Measurements from ENCODE around the gene SORCS1.

The SORCS1 gene

DNA sequence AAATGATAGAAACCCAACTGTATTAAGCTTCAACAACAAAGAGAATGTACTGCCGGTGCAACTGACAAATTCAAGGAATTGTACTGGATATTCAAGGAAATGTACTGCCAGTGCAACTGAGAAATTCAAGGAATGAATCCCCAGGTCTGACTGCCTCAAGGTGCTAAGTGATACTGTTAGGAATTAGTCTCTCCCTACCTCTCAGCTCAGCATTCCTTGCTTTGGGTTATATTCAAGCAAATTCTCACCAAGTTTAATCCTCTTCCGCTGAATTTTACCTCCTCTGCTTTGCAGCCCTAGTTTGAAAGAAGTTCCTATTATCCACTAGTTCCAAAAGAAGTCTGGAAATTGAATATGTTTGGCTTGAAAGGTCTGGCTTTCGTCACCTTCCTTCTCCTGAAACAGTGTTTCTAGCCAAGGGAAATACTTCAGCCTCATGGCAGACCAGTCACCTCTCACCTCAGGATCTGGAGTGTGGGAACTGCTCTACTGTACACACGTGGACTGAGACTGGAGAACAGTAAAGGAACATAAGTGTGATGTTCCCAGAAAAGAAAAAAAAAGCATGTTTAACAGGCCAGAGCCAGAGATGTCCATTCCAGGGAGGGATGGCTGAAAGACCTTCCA, 60.4 kb downstream of the SORCS1 start:
- no peak for DNase-seq (ENCODE audit: low read depth)

DNA sequence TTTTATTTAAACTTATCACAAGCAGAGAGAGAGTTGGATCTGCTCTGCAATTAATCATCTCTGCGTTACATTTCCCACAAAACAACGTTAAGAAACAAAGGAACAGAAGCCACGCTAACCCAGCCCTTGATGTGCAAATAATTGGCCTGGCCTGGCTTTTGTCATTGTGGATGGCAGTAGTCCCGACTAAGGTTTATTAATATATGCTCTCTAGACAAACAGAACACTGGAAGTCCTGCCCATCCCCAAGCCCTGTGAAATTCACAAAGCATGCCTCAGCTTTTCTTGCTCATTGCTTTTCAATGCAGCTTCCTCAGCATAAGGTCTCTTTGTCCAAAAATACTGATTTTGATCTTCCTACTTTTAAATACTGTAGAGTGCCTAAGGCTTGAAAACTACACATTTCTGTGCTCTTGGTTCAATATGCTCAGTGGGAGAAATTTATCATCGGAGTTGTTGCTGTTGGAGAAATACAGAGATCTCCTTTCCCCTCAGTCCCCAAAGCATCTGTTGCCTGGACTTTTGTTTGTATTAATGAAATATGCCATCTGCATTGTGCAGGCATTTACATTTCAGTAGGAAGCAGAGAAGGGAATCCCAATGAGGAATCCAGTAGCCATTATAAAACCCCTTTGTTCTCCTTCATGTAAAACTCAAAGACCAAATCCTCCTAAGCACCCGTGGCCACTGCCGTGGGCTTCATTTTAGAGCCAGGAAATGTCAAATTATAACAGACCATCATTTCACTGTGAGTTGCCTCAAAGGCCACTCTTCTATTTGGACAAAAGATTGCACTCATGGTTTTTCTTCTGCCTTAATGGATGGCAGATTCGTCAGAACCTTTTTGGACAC, 61.1 kb downstream of the SORCS1 start:
- DNase-seq (ENCODE audit: low read depth): no peak

DNA sequence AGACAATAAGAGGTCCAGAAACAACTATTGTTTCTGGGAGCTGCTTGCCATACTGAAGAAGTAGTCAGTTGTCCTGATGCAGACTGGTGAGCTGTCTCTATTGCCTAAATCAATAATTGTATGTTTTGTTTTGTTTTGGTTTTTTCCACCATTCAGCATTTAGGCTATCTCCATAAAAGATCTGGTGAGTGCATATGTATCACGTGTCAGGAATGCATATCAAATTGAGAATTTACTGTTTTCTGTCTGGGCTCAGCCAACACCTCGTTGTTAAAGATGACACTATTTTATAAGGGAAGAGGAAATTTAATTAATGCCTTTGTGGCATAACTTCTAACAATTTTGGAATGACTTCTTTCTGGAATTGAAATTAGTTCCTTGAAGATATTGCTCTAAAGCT, 66.2 kb downstream of the SORCS1 start:
- DNase-seq (ENCODE audit: low read depth): no peak

DNA sequence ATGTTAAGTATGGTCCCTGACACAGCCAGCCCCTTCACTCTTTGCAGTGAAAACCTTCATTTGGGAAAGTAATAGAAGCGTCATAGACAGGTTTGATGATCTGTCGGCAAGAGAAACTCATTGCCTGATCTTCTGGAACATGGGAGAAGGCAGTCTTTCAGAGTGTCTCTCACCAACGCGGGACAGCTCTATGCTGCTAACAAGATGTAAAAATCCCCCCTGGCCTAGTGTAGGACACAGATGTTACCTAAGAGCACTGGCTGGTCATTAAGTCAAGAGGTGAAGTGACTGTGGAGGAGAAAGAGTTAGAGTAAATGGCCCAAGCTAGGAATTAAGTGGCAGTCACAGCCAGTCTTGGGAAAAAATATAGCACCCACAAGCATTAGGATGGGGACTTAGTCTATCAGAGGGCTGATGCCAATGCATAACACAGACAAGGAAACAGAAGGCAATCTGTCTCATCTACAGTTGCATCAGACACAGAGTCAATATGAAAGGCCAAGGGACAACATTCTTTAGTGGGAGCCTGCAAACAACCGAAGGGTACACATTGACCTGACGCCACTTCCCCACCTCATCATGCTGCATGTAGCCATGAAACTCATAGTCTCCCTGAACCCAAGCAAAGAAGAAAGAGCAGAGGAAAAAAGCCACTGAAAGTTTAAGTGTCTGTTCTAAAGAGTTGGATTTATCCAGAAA, 69.5 kb downstream of the SORCS1 start:
- DNase-seq (ENCODE audit: low read depth): no peak

DNA sequence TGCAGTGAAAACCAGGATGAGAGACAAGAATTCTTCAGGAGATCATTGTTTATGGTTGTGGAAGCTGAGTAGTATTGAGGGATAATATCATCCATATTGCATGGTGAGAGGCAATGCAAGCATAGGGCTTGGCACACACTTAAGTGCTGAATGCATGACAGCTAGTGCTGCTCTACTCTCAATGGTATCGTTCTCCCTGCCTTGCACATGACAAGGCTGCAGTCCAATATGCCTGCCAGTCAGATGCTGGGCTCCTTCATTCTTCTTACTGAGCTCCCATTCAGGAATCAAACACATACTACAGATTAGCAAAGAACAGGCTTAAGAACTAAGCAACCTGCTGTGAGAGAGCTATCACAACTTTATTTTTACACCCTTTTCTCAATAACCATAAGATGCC, 72.2 kb downstream of the SORCS1 start:
- no peak for DNase-seq (ENCODE audit: low read depth)

DNA sequence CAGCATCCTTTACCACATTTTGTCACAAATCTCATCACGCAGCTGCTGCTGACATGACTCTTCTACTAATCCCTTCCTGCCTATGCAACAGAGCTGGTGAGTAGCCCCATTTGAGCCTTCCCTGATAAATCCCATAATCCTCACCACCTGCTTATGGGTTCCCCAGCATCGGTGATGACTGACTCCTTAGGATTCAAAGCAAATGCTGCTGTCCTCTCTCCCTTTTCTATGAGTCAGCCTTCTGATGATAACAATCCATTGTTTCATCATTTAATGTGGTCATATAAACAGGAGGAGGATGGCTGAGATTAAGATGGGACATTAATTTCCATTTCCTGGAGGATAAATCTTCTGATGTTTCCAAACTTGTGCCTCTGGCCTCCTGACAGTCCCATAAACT, 73.4 kb downstream of the SORCS1 start:
- DNase-seq (ENCODE audit: low read depth): no peak

DNA sequence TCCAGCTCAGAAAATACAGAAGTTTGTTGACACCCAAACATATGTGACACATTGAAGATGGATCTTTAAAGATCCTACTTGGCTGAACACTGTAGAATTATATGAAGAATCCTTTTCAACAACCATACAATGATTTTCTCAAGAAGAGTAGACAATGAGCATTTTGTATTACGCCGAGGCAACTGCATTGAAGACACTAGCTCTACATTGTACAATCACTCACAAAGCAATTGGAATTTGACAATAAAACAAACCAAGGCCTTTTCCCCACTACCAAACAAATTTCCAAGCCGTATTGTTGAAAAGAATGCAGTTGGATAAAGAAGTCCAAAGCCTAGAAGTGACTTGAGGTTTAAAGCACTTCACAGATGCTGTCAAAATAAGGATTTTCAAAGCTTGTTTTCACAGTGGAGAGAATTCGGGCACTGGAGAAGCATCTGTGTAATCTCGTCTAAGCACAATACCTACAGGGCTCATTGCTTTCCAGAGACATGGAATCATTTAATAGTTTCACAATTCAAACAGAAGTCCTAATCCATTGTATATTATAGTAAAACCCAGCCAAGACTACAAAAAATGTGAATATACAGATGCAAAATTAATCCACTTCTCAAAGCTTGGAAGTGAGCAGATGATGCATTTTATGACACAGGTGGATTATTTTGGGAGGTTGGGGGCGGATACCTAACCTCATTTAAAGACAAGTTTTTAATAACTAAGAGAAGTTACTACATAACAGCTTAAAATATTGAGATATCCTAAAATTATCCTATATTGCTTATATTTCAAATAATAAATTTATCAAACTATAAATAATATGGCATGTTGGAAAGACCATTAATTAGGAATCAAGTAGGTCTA, 78.6 kb downstream of the SORCS1 start:
- DNase-seq (ENCODE audit: low read depth): no peak

DNA sequence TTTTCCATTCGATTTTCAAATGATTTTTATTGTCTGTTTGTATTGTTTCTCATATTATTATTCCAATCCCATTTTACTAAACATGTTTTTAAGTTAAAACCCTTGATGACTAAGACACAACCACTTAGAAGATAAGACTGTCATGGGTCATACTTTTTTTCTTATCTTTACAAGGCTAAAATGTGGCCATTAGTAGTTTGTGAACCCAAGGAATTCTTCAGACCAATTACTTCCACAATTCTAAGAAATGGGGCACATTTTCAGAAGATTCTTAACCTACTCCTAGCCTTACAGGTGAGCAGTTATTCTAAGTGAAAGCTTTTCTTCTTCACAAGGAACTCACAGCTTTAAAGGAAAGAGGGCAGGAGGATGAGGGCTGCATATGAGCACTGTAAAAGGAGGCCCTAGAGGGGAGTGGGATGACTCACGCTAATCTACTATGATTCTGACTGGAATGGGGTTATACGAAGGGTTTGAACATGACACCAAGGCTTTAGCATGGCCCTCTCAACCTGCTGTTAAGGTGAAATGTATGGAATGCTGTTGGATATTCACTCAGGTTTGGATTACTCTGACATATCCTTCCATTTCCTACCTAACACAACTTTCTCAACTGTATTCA, 81.0 kb downstream of the SORCS1 start:
- DNase-seq (ENCODE audit: low read depth): no peak

DNA sequence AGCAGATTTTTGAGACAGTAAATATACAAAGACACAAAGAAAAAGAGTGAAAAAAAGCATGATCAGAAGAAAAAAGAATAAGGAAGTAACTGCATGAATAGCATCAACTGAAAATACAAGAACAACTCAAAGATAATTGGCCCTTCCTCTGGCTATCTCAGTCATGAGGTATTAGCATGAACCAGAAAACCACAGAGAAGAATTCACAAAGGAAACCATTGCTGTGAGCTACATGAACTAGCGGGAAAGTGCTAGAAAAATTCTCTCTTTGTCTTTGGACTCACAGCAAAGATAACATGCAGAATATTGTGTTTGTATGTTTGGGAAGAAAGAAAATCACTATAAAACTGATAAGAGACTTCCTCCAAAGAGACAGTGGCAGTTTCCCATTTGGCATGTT, 82.9 kb downstream of the SORCS1 start:
- DNase-seq (ENCODE audit: low read depth): no peak

DNA sequence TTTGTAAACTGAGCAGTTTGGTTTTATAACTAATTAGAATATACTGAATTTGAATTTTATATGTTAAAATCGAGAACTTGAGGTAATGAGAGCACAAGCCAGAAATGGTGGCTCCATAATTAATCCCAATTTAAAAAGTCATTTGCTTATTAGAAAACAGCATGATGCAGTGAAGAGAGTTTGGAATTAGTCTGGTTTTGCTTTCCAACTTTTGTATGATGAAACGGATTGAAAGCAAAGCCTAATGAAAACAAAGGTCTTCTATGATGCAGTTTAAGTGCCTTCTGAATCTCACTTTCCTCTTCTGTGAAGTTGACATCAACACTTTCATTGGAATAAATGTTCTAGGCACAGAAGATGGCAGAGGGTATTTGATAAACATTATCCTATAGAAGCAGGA, 89.4 kb downstream of the SORCS1 start:
- no peak for DNase-seq (ENCODE audit: low read depth)

DNA sequence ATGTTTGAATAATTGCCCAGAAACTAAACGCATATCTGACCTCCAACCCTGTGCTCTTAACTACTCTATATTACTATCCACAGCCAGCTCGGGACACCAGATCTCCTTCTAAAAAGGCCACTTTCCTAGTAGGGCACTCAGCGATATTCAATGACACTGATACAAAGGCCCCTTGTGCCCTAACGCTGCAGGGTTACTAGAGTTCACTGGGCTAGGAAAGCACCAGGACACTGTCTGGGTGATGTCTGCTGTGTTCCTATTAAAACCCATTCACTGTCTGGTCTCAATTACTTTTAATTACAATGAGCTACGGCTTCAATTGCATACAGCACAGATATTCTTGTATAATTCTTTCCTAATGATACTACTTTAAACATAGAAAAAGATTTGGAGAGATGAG, 91.7 kb downstream of the SORCS1 start:
- DNase-seq (ENCODE audit: low read depth): no peak

DNA sequence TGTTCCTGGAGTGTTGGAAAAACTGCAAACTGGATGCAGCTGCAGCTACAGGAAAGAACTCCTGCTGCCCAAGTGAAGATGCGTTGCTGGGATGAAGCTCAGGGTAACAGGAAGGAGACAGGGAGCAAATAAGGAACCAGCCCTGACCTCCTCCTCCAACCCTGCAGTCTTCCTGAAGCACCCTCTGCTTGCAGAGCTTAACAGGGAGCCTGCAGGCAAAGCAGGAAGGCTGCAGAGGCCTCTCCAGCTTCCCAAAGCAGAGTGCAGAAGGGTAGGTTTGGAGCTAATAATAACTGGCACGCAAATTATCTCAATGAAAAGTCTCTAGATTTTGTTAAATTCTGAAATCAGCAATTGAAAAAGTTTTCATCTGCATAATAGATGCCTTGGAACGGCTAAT, 92.5 kb downstream of the SORCS1 start:
- no peak for DNase-seq (ENCODE audit: low read depth)

DNA sequence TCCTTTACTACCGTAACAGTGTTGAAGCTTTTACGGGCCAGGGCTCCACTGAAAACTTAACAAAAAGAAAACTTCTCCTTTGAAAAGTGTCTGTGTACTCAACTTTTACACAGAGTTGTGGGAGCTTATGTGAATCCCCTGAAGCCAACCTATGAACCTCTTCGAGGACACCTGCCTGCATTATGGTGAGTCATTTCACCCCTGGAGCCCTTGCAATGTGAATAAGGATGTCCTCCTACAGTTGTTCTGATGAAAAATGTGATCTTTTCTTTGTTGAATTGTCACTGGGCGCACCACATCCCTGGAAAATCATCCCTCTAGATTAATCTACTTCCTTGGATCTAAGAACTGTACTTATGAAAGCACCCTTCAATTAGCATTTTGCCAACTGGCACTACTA, 93.2 kb downstream of the SORCS1 start:
- no peak for DNase-seq (ENCODE audit: low read depth)

DNA sequence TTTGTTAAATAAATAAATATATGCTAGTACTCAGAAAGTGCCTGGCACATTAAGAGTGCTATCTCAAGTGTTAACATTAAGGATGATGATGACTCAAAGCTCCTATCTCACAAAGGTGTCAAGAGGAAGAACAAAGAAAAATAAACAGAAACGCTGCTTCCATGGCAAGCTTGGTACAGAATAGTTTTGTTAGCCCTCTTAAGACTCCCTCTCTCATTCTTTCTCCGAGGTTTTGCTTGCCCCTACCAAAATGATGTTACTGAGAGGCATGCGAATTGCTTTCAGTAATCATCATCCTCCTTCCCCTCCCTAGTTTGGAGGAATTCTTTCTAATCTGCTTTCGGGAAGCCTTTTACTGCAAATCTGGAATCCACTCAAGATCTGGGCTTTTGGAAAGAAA, 96.7 kb downstream of the SORCS1 start:
- no peak for DNase-seq (ENCODE audit: low read depth)

DNA sequence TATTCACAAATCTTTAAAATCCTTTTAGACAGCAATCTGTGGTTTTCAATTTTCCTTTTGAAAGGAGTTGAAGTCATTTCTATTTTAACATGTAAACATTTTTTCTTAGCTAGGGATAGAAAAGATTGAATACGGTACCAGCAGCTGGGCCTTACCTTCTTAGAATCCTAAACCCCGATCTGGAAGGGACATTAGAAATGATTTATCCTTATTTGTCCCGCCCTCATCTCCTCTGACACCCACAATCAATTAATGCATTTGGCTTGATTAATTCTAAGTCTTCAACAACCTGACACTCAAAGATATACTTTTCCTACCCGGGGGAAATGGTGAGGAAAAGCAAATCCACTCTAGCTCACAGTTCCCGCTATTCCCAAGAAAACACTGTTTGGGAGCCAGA, 100.4 kb downstream of the SORCS1 start:
- DNase-seq (ENCODE audit: low read depth): no peak

DNA sequence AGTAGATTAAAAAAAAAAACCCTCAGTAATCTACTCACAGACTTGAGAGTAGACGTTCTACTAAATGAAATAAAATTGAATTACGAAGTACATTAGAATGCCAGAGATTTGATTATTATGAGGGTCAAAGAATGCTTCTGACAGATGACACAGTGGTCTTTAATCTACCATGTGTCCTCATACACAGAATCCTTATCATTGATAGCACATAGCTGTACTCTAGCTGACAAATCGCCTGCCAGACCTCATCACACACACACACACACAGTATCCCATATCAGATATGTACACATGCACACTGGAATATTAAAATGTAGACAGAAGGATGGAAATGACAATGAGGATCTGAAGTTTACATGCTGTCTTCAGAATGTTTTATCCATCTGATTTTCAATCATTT, 104.6 kb downstream of the SORCS1 start:
- no peak for DNase-seq (ENCODE audit: low read depth)

DNA sequence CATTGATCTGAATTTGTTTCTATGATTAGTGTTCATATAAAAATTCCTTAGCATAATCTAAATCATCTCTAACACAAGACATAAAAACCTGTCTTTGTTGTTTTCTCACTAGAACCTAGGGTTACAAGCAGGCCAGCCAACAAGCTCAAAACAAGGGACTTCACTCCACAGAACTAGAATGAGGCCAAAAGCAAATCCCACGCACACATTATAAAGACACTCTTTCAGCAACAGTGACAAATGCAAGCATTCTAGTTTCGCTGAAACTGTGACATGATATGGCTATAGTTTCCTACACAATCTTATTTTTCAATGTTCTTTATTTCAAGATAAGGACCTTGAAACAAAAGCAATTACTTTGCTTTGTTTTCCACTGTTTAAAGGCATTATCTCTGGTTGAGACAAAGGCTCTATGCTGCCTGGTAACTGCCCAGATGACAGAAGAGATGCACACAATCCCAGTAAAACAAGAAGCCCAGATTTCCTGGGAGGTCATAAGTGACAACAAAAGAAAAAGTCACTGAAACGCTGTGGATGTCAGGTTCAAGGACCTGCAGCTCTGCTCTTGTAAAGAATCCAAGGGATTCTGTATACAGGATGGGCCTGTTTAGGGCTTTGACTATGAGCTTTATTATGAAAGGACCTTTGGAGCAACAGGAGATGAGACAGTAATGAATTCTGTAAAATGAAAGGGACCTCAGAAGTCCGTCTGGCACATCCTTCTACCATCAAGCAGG, 105.3 kb downstream of the SORCS1 start:
- DNase-seq (ENCODE audit: low read depth): no peak

DNA sequence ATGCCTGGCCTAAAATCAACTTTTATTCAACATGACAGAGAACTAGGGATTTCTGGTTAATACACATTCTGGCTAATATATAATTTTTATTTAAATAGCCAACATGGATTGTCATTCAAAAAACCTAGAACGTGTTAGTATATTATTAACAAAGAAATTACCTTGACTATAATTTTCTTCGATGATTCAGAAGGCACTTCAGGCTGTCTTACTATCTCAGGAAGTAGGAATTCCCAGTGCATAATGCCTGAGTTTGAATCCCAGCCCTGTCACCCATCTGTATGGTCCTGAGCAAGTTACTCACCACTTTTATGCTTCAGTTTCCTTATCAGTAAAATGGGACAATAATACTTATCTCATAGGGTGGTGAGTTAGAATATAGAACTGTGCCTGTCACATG, 106.2 kb downstream of the SORCS1 start:
- DNase-seq (ENCODE audit: low read depth): no peak

DNA sequence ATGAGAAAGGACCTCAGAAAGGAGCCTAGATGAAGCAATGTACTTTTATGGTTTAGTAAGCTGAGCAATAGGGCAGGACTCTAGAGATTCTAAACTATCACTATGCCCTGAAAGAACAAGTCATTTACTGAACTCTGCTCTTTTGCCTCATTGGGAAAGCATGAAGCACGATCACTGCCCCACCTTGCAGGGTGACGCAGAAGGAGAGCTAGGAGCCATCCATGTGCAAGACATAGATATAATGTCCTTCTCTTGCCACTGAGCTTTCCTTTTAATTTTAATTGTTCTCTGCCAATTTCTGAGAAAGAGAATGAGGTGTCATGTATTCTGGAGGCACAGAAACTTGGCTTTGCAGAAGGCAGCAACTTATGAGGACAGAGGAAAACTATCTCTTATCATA, 108.3 kb downstream of the SORCS1 start:
- no peak for DNase-seq (ENCODE audit: low read depth)

DNA sequence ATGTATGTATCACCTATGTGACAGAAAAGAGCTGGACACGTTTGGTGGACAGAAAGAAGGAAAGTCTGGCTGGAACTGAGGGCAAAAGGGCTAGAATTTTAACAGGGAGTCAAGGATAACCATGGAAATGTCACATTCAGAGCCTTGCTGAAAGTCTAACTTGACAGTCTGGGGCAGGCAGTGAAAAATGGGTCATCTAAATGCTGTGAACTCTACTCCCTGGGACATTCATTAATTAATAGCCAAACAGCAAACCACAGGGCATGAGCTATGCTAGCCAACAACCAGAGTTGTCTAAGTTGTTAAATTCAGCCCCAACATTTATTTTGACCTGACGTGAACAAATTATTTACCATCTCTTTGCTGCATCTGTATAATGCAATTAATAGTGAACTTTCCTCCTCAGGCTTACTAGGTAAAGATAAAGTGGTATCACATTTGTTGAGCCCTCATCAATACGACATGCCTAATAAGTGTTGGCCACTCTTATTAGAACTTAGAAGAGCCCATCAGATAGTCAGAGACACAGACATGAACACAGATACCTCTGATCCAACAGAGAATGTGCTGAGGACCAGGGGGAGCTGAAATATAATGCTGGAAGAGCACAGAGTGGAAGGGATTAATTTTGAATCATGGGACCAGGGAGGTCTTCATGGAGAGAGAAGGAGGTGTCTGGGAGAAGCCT, 109.9 kb downstream of the SORCS1 start:
- no peak for DNase-seq (ENCODE audit: low read depth)

DNA sequence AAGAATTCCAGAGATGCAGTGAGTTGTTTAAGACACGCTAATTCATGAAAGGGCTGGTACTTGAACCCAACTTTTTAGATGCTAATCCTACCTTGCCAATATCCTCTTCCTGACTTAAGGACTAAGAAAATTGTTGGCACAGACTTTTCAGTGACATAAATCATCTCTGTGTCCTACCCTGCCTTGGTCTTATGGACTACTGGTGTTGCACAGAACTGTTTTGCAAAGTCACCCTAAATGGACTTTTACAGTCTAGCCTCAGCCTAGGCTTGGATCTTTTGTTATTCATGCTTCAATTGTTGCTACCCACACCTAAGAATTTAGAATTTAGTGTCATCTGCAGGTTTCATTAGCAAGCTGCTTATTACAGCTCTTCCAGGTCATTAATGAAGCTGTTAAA, 112.7 kb downstream of the SORCS1 start:
- DNase-seq (ENCODE audit: low read depth): no peak

Measured in T-helper 22 cell (primary cell).